KBM-7 (cell line): ENCODE measurements around the gene TBC1D5.
"Not testable (repeated sequence)": the region's sequence is repeated elsewhere in the genome, so short reads cannot be mapped to it uniquely, and the experiment has no call there.

ENCODE experiments used
- DNase-seq: peaks from one replicate; pipeline ENCODE4 v3.0.0-alpha.2; 2015
- in situ Hi-C: fragments of 300-500 bp; cut with MboI; formaldehyde crosslinking; loops from 2 replicates; pipeline ENCODE4 v1.14.3; 2020; ENCODE audit warnings: low sequenced_read_pairs, low pct_unique_long_range_greater_than_20kb, mixed read lengths

Gene TBC1D5

GRCh38 chr3:17515445-17516234 lies 226.8 kb downstream of the TBC1D5 start:
- DNase-seq = no peak
- in situ Hi-C loops = no loop called here

GRCh38 chr3:17514597-17514996 lies 227.8 kb downstream of the TBC1D5 start:
- no peak for DNase-seq
- in situ Hi-C loops = no loop called here

DNA sequence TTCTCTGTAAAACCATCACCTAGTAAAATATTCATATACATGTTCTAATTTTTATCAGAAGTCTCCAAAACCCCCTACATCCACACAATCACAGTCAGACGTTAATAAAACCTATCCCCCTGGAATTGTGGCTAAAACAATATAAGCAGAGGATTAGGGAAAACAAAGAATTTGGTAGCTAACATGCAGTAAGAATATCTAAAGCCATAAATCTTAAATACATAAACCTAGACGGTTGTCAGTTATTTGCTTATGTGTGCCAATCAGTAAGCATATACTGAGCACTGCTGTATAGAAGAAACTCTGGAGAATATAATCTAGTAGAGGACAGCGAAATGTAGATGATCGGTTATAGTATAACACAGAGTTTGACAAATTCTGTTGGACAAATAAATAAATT lies 232.2 kb downstream of the TBC1D5 start:
- in situ Hi-C loops = no loop called here
- no peak for DNase-seq

GRCh38 chr3:17508180-17508752 lies 234.2 kb downstream of the TBC1D5 start:
- in situ Hi-C loops = no loop called here
- no peak for DNase-seq

- in situ Hi-C loops = no loop called here
These were observed 235.0 kb downstream of the TBC1D5 start for GRCh38 chr3:17507480-17507879.

GRCh38 chr3:17505856-17506255 lies 236.6 kb downstream of the TBC1D5 start:
- no peak for DNase-seq
- in situ Hi-C loops = no loop called here

More at GRCh38 chr3:17507480-17507879, 235.0 kb downstream of the TBC1D5 start:
- no peak for DNase-seq

DNA sequence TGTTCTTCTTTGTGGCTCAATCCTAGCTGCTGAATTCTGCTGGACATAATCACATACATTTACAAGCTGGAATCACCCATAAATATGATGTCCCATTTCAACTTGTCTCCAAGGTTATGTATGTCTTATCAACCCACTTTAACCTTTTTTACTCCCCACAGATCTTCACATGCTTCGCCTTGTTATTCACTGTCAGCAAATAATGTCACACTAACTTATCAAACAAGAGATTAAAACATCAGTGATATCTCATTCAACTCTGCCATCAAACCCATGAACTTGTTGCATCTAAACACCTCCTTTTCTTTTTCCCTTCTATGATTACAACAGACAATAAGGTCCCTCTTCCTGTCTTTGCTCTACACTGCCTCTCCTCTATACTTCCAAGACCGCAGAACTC lies 240.7 kb downstream of the TBC1D5 start:
- no peak for DNase-seq
- in situ Hi-C loops = no loop called here

- DNase-seq = peak; percentile 8
- in situ Hi-C loops = no loop called here
These were observed 241.8 kb downstream of the TBC1D5 start for GRCh38 chr3:17500618-17501017.

GRCh38 chr3:17494117-17494809 lies 248.2 kb downstream of the TBC1D5 start:
- DNase-seq = no peak
- in situ Hi-C loops = no loop called here

DNA sequence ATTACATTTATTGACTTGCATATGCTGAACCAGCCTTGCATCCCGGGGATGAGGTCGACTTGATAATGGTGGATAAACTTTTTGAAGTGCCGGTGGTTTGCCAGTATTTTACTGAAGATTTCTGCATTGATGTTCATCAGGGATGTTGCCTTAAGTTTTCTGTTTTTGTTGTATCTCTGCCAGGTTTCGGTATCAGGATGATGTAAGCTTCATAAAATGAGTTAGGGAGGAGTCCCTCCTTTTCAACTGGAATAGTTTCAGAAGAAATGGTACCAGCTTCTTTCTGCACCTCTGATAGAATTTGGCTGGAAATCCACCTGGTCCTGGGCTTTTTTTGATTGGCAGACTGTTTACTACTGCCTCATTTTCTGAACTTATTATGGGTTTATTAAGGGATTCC lies 250.8 kb downstream of the TBC1D5 start:
- in situ Hi-C loops = no loop called here
- DNase-seq = no peak

GRCh38 chr3:17491190-17491589 lies 251.2 kb downstream of the TBC1D5 start:
- in situ Hi-C loops, DNase-seq: not testable (repeated sequence)

DNA sequence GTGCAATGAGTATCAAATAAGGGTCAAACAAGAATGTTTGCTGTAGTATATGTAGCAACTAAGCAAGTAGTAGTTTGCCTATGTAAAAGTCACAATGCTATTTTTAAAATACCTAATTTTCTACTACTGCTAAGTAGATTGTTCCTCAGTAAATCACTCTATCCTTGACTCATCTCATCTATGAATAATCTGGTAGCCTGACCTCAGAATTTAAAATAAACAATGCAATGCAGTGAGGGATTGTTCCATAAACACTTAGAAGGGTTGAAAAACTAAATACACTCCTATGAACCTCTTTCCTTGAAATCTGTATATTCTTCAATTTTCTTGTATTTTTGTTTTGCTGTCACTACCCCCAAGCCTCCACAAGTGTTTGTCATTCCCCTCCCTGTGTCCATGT lies 253.3 kb downstream of the TBC1D5 start:
- no peak for DNase-seq
- in situ Hi-C loops = no loop called here

DNA sequence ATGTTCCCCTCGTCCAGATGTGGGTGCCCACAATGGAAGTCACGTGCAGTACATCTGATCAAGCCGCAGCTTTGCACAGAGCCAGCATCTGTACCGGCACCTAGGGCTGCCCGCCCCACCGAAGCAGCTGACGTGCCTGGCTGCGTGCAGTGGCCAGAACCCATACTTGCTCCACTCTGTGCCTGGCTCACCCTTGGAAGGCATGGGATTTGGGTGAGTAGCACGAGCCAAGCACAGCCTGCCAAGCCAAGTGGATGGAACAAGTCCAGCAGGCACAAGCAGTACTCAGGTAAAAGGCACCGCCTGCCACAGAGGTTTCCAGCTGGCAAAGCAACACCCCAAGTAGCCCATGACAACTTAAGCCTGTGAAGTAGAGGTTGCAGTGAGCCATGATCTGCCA lies 261.3 kb downstream of the TBC1D5 start:
- no peak for DNase-seq
- in situ Hi-C loops = no loop called here

DNA sequence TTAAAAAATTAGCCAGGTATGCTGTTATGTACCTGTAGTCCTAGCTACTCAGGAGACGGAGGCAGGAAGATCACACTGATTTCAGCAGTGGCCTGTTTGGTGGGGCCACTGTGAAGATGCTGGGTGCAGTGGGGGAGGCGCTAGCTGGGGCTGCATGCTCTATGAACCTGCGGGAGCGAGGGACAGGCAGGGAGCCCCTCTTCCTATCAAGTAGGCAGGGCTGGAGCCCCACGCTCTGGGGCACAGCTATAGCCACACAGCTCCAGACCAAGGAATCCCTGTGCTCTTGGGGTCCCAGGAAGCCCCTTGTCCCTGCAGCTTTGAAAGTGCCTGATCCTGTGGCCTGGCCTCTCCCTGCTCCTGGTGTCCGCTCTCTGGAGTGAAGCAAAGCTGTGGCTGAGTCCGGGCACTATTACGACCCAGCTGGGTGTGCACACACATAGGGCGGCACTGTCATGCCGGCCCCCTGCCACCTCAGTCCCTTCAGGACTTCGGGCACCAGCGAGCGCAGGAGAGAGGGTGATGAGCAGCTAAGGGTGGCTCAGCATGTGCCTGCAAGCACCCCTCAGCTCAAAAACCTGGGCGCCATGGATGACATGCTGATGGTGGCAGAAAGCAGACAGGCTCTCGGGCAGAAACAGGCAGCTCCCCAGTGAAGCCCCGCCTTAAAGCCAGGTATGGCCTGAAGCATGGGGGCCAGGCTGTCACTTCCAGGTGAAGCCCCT lies 262.6 kb downstream of the TBC1D5 start:
- in situ Hi-C loops = no loop called here
- DNase-seq = no peak

DNA sequence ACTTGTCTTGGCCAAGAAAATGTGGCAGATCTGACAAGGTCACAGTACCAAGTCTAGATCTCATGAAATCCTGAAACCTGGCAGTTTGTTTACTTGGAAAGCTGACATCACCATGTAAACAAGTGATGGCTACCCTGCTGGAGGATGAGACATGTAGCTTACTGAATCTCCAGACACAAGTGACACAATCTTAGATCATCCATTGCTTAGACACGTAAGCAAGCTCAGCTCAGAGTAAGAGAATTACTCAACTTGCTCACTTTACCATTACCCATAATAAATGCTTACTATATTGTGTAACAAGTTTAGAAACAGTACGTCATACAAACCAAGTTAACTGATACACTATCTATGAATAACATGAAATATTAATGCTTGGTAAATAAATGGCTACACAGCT lies 263.8 kb downstream of the TBC1D5 start:
- in situ Hi-C loops = no loop called here
- DNase-seq = no peak

DNA sequence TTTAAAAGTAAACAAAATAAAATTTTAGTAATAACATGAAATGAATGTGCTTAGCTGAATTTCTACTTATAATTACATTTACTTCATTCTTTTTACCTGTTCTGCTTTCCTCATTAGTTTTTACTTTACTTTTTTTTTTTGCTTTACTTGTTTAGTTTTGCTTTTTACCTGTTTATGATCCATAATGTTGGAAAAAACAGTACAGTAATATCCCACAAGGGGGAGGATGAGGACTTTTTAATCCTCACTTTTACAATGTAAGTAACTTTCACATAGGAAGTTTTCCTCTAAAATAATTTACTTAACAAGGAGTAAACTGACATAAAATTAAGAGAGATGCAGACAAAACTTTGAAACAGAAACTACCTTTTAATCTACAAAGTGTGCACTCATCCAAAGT lies 268.7 kb downstream of the TBC1D5 start:
- in situ Hi-C loops = no loop called here
- DNase-seq = no peak

- in situ Hi-C loops = no loop called here
- no peak for DNase-seq
These were observed 272.5 kb downstream of the TBC1D5 start for GRCh38 chr3:17469954-17470353.

- in situ Hi-C loops = no loop called here
These were observed 272.9 kb downstream of the TBC1D5 start for GRCh38 chr3:17469520-17469919.

DNA sequence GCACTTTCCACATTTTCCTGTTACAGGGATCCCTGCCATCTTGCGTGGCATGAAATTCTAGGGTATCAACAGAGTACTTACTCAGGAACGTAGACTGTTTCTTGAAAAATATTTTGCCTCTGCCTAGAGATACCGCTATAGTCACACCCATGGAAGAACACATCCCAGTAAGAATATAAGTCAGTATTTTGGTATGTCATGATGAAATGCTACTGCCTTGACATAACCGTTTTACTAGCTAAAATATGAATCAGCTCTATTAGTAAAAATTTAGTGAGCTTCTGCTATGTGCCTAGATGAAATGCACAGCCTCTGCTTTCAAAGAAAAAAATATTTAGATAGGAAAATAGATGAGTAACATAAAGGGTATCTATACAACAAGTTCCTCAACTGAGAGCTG lies 276.4 kb downstream of the TBC1D5 start:
- no peak for DNase-seq
- in situ Hi-C loops = no loop called here

More at GRCh38 chr3:17469520-17469919, 272.9 kb downstream of the TBC1D5 start:
- DNase-seq = no peak
